HepG2 (cell line): ENCODE data around the gene TFF2. TPM values are rescaled to one million over a fixed set of nuclear protein-coding genes. Genes with fewer than 3 reads are reported as not detected.

Experiments used
- BCL6 ChIP-seq: IDR thresholded peaks from 2 replicates; pipeline ENCODE4 v1.6.1; 2016; ENCODE audit warnings: missing genetic modification reagents, missing compliant biosample characterization
- CBX1 ChIP-seq: IDR thresholded peaks from one replicate; pipeline ENCODE4 v1.6.1; 2016; ENCODE audit warnings: antibody characterized with exemption, low read depth
- ELF4 ChIP-seq: sonication (generic); formaldehyde crosslinking; IDR thresholded peaks from 2 replicates; pipeline ENCODE4 v1.5.0; 2020; ENCODE audit warnings: missing genetic modification reagents, mild to moderate bottlenecking, moderate library complexity, borderline replicate concordance
- HOXD1 ChIP-seq: sonication (generic); formaldehyde crosslinking; IDR thresholded peaks from 2 replicates; pipeline ENCODE4 v1.5.0; 2020; ENCODE audit warnings: missing genetic modification reagents
- ISL2 ChIP-seq: sonication (generic); formaldehyde crosslinking; IDR thresholded peaks from 2 replicates; pipeline ENCODE4 v1.5.0; 2020; ENCODE audit warnings: missing genetic modification reagents
- MAFF ChIP-seq: IDR thresholded peaks from 2 replicates; pipeline ENCODE4 v1.6.1; 2011; ENCODE audit warnings: low read depth, low read length, improper control_type of control experiment
- PAWR ChIP-seq: sonication (generic); formaldehyde crosslinking; IDR thresholded peaks from 2 replicates; pipeline ENCODE4 v1.4.0; 2020; ENCODE audit warnings: missing genetic modification reagents, mild to moderate bottlenecking, borderline replicate concordance
- PCBP2 ChIP-seq: fragments of 200-400 bp; formaldehyde crosslinking; optimal IDR thresholded peaks from 2 replicates; pipeline ENCODE3; 2018; ENCODE audit warnings: low read length, low read depth; ENCODE audit not compliant: poor library complexity, severe bottlenecking
- PHF21A ChIP-seq: sonication (generic); formaldehyde crosslinking; IDR thresholded peaks from 2 replicates; pipeline ENCODE4 v1.5.0; 2020; ENCODE audit warnings: mild to moderate bottlenecking, missing genetic modification reagents
- TBP ChIP-seq: sonication (generic); formaldehyde crosslinking; IDR thresholded peaks from 2 replicates; pipeline ENCODE4 v1.5.0; 2020; ENCODE audit warnings: missing genetic modification reagents
- ZFP82 ChIP-seq: sonication (generic); formaldehyde crosslinking; IDR thresholded peaks from 2 replicates; pipeline ENCODE4 v1.5.1; 2020; ENCODE audit warnings: mild to moderate bottlenecking, missing genetic modification reagents, borderline replicate concordance
- ZNF235 ChIP-seq: sonication (generic); formaldehyde crosslinking; IDR thresholded peaks from 2 replicates; pipeline ENCODE4 v1.8.1; 2023; ENCODE audit warnings: mild to moderate bottlenecking, missing genetic modification reagents, borderline replicate concordance
- ZNF569 ChIP-seq: sonication (generic); formaldehyde crosslinking; IDR thresholded peaks from 2 replicates; pipeline ENCODE4 v1.5.0; 2020; ENCODE audit warnings: mild to moderate bottlenecking, missing genetic modification reagents, moderate library complexity, borderline replicate concordance
- ZSCAN12 ChIP-seq: sonication (generic); formaldehyde crosslinking; IDR thresholded peaks from 2 replicates; pipeline ENCODE4 v1.9.0; 2021; ENCODE audit warnings: mild to moderate bottlenecking, missing genetic modification reagents
- polyA plus RNA-seq, 8 experiments: library from polyadenylated mRNA; depleted of rRNA in 3 of 8; stranded (reverse) in 7 of 8; unstranded in 1 of 8; fragments of >200 nt; fragmentation: Illumina TruSeq in 4 of 8; extraction: Trizol in 4 of 8; gene quantifications; 2 replicates each; pipeline versions ENCODE4 v1.2.1 to v1.2.3, GENCODE V29; 2011 to 2016; ENCODE audit warnings: low read depth in 4 of 8, missing spikeins in 1 of 8, mixed read lengths in 1 of 8; ENCODE audit not compliant: insufficient read depth in 1 of 8
- total RNA-seq, 5 experiments: library from RNA; depleted of rRNA; stranded (reverse); fragments of >200 nt; fragmentation: Illumina TruSeq; extraction: Trizol; gene quantifications; 2 replicates each; pipeline ENCODE4 v1.2.3, GENCODE V29; 2016; ENCODE audit warnings: low read depth in 1 of 5
- TF ChIP-seq, protein P1 (sequence below): sonication (generic); formaldehyde crosslinking; IDR thresholded peaks from 2 replicates; pipeline ENCODE4 v1.4.0; 2020; ENCODE audit warnings: mild to moderate bottlenecking, missing genetic modification reagents
- TF ChIP-seq, protein P2 (sequence below): sonication (generic); formaldehyde crosslinking; IDR thresholded peaks from 2 replicates; pipeline ENCODE4 v1.8.0; 2022; ENCODE audit warnings: low read depth, missing genetic modification reagents
- TF ChIP-seq, protein P3 (sequence below): sonication (generic); formaldehyde crosslinking; IDR thresholded peaks from 2 replicates; pipeline ENCODE4 v1.9.0; 2021; ENCODE audit warnings: missing genetic modification reagents, borderline replicate concordance
- TF ChIP-seq, protein P4 (sequence below): IDR thresholded peaks from 2 replicates; pipeline ENCODE4 v1.6.1; 2016
- TF ChIP-seq, protein P5 (sequence below): sonication (generic); formaldehyde crosslinking; IDR thresholded peaks from 2 replicates; pipeline ENCODE4 v1.5.1; 2020; ENCODE audit warnings: missing genetic modification reagents, mild to moderate bottlenecking, borderline replicate concordance

Gene TFF2
- total and polyA plus RNA-seq, 2 of the 13 experiments (the other 11 are each of a cell fraction or from before 2014, with no cell fraction given): 1.5 TPM; not detected in 1

DNA sequence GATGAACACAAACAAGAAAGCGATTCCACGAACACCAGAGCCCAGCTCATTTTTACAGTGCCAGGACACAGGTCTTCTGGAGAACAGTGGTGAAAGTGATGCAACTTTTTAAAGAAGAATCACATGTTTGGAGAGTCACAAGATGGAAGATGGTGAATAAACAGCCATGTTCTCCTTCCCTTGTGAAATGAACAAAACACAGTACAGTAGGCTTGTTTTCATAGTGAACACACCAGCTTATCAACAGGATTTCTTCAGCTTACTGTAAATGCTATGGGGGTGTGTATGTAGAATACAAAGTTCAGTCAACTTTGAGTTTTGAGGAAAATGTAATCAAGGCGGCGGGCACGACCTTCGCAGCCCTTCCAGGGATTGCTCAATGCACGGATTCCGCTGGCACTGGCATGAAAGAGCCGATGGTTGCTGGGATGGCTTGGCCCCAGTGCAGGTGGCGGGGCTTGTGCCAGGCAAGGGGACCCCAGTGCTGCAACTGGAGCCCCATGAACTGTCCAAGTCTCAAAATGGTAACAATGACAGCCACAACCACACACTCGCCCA is 35.3 kb upstream of the TFF2 start (continued):
- TF ChIP-seq PHF21A (CRISPR knock-in tag) (peak; percentile 74), ZNF235 (CRISPR knock-in tag) (no peak), HOXD1 (no peak), ISL2 (CRISPR knock-in tag) (peak; percentile 87), ELF4 (no peak), ZNF569 (CRISPR knock-in tag) (no peak), CBX1 (no peak), BCL6 (CRISPR knock-in tag) (peak; percentile 99), PAWR (CRISPR knock-in tag) (0 out of 2 replicates have a peak, but pooled peaks have one; percentile 37), ZFP82 (CRISPR knock-in tag) (no peak), TBP (CRISPR knock-in tag) (no peak), PCBP2 (no peak), MAFF (no peak), ZSCAN12 (CRISPR knock-in tag) (no peak)
- TF ChIP-seq, protein P1, sequence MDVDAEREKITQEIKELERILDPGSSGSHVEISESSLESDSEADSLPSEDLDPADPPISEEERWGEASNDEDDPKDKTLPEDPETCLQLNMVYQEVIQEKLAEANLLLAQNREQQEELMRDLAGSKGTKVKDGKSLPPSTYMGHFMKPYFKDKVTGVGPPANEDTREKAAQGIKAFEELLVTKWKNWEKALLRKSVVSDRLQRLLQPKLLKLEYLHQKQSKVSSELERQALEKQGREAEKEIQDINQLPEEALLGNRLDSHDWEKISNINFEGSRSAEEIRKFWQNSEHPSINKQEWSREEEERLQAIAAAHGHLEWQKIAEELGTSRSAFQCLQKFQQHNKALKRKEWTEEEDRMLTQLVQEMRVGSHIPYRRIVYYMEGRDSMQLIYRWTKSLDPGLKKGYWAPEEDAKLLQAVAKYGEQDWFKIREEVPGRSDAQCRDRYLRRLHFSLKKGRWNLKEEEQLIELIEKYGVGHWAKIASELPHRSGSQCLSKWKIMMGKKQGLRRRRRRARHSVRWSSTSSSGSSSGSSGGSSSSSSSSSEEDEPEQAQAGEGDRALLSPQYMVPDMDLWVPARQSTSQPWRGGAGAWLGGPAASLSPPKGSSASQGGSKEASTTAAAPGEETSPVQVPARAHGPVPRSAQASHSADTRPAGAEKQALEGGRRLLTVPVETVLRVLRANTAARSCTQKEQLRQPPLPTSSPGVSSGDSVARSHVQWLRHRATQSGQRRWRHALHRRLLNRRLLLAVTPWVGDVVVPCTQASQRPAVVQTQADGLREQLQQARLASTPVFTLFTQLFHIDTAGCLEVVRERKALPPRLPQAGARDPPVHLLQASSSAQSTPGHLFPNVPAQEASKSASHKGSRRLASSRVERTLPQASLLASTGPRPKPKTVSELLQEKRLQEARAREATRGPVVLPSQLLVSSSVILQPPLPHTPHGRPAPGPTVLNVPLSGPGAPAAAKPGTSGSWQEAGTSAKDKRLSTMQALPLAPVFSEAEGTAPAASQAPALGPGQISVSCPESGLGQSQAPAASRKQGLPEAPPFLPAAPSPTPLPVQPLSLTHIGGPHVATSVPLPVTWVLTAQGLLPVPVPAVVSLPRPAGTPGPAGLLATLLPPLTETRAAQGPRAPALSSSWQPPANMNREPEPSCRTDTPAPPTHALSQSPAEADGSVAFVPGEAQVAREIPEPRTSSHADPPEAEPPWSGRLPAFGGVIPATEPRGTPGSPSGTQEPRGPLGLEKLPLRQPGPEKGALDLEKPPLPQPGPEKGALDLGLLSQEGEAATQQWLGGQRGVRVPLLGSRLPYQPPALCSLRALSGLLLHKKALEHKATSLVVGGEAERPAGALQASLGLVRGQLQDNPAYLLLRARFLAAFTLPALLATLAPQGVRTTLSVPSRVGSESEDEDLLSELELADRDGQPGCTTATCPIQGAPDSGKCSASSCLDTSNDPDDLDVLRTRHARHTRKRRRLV: no peak
- TF ChIP-seq, protein P2, sequence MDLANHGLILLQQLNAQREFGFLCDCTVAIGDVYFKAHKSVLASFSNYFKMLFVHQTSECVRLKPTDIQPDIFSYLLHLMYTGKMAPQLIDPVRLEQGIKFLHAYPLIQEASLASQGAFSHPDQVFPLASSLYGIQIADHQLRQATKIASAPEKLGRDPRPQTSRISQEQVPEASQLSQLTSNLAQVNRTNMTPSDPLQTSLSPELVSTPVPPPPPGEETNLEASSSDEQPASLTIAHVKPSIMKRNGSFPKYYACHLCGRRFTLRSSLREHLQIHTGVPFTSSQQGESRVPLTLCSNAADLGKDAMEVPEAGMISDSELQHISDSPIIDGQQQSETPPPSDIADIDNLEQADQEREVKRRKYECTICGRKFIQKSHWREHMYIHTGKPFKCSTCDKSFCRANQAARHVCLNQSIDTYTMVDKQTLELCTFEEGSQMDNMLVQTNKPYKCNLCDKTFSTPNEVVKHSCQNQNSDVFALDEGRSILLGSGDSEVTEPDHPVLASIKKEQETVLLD (CRISPR knock-in tag): no peak
- TF ChIP-seq, protein P3, sequence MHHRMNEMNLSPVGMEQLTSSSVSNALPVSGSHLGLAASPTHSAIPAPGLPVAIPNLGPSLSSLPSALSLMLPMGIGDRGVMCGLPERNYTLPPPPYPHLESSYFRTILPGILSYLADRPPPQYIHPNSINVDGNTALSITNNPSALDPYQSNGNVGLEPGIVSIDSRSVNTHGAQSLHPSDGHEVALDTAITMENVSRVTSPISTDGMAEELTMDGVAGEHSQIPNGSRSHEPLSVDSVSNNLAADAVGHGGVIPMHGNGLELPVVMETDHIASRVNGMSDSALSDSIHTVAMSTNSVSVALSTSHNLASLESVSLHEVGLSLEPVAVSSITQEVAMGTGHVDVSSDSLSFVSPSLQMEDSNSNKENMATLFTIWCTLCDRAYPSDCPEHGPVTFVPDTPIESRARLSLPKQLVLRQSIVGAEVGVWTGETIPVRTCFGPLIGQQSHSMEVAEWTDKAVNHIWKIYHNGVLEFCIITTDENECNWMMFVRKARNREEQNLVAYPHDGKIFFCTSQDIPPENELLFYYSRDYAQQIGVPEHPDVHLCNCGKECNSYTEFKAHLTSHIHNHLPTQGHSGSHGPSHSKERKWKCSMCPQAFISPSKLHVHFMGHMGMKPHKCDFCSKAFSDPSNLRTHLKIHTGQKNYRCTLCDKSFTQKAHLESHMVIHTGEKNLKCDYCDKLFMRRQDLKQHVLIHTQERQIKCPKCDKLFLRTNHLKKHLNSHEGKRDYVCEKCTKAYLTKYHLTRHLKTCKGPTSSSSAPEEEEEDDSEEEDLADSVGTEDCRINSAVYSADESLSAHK (CRISPR knock-in tag): no peak
- TF ChIP-seq, protein P4, sequence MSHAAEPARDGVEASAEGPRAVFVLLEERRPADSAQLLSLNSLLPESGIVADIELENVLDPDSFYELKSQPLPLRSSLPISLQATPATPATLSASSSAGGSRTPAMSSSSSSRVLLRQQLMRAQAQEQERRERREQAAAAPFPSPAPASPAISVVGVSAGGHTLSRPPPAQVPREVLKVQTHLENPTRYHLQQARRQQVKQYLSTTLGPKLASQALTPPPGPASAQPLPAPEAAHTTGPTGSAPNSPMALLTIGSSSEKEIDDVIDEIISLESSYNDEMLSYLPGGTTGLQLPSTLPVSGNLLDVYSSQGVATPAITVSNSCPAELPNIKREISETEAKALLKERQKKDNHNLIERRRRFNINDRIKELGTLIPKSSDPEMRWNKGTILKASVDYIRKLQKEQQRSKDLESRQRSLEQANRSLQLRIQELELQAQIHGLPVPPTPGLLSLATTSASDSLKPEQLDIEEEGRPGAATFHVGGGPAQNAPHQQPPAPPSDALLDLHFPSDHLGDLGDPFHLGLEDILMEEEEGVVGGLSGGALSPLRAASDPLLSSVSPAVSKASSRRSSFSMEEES (CRISPR knock-in tag): peak; percentile 95
- TF ChIP-seq, protein P5, sequence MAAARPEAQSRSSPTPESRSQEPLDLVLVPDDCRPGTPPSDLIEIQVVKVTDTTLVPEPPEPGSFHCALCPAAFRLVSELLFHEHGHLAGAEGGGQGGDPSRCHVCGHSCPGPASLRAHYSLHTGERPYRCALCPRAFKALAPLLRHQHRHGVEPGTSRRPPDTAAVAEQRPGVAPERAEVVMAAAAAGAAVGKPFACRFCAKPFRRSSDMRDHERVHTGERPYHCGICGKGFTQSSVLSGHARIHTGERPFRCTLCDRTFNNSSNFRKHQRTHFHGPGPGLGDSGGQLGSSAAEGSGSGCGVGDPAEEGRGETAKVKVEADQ: no peak
